Panc1 (cell line): ENCODE data around the gene FIBCD1.

Source experiments
- POLR2AphosphoS5 ChIP-seq: IDR thresholded peaks from 2 replicates; pipeline ENCODE4 v1.6.1; 2012; ENCODE audit warnings: mild to moderate bottlenecking, low read depth, low read length, moderate library complexity
- SIN3A ChIP-seq: IDR thresholded peaks from 2 replicates; pipeline ENCODE4 v1.6.1; 2012; ENCODE audit warnings: low read depth, mild to moderate bottlenecking, low read length, moderate library complexity, borderline replicate concordance; ENCODE audit not compliant: insufficient read depth
- TCF7L2 ChIP-seq: IDR thresholded peaks from 2 replicates; pipeline ENCODE4 v1.6.1; 2011; ENCODE audit warnings: mild to moderate bottlenecking, low read depth, low read length, inconsistent platforms
- TF ChIP-seq, protein P1 (sequence below): fragments of 450-650 bp; IDR thresholded peaks from 2 replicates; pipeline ENCODE4 v1.5.1; 2017; ENCODE audit warnings: mild to moderate bottlenecking
- TF ChIP-seq, protein P2 (sequence below), 2 experiments: IDR thresholded peaks; 2 replicates each; pipeline ENCODE4 v1.6.1; 2011 to 2012; ENCODE audit warnings: low read depth in 2 of 2, control low read depth in 1 of 2, low read length in 1 of 2, mild to moderate bottlenecking in 1 of 2, moderate library complexity in 1 of 2; ENCODE audit not compliant: insufficient read depth in 1 of 2

DNA sequence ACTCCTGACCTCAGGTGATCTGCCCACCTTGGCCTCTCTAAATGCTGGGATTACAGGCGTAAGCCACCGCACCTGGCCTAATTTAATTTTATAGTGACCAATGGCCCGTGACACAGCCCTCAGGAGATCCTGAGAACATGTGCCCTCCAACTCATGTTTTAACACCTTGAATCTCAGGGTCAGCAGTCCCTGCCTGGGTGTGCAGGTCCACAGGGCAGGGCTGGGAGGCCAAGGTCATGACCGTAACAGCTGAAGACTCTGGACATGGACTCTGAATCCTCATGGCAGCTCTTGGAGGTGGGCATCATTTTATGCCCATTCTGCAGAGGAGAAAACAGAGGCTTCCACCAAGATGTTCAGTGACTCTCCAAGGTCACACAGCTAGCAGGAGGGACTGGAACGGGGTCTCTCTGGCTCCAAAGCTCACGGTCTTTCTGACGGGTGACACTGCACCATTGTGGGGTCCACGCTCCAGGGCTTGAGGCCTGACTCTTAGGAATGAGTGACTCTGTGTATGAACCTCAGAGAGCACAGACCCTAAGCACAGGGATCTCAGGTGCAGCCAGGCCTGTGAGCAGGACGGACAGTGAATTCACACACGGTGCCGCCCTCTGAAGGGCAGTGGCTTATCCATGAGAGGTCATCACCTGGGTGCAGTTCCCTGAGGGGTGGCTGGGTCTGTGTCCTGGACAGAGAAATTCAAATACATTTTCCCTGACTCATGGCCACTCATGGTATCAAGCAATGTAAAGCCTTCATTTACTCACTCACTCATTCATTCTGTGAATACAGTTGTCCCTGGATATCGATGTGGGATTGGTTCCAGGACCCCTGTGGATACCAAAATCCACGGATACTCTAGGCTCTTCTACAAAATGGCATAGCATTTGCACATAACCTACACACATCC, 37.1 kb upstream of the FIBCD1 start:
- TF ChIP-seq, protein P1, sequence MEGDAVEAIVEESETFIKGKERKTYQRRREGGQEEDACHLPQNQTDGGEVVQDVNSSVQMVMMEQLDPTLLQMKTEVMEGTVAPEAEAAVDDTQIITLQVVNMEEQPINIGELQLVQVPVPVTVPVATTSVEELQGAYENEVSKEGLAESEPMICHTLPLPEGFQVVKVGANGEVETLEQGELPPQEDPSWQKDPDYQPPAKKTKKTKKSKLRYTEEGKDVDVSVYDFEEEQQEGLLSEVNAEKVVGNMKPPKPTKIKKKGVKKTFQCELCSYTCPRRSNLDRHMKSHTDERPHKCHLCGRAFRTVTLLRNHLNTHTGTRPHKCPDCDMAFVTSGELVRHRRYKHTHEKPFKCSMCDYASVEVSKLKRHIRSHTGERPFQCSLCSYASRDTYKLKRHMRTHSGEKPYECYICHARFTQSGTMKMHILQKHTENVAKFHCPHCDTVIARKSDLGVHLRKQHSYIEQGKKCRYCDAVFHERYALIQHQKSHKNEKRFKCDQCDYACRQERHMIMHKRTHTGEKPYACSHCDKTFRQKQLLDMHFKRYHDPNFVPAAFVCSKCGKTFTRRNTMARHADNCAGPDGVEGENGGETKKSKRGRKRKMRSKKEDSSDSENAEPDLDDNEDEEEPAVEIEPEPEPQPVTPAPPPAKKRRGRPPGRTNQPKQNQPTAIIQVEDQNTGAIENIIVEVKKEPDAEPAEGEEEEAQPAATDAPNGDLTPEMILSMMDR = no peak
- TF ChIP-seq POLR2AphosphoS5 (no peak), TCF7L2 (no peak), SIN3A (no peak)
- TF ChIP-seq, protein P2, sequence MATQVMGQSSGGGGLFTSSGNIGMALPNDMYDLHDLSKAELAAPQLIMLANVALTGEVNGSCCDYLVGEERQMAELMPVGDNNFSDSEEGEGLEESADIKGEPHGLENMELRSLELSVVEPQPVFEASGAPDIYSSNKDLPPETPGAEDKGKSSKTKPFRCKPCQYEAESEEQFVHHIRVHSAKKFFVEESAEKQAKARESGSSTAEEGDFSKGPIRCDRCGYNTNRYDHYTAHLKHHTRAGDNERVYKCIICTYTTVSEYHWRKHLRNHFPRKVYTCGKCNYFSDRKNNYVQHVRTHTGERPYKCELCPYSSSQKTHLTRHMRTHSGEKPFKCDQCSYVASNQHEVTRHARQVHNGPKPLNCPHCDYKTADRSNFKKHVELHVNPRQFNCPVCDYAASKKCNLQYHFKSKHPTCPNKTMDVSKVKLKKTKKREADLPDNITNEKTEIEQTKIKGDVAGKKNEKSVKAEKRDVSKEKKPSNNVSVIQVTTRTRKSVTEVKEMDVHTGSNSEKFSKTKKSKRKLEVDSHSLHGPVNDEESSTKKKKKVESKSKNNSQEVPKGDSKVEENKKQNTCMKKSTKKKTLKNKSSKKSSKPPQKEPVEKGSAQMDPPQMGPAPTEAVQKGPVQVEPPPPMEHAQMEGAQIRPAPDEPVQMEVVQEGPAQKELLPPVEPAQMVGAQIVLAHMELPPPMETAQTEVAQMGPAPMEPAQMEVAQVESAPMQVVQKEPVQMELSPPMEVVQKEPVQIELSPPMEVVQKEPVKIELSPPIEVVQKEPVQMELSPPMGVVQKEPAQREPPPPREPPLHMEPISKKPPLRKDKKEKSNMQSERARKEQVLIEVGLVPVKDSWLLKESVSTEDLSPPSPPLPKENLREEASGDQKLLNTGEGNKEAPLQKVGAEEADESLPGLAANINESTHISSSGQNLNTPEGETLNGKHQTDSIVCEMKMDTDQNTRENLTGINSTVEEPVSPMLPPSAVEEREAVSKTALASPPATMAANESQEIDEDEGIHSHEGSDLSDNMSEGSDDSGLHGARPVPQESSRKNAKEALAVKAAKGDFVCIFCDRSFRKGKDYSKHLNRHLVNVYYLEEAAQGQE (IDR thresholded peaks at IDR 0.05; ENCODE audit: insufficient read depth in 1 of 2, low read depth in 2 of 2, low read length in 1 of 2) = no peak
